ENCODE results near the gene ELMO1.

The ELMO1 gene

DNA sequence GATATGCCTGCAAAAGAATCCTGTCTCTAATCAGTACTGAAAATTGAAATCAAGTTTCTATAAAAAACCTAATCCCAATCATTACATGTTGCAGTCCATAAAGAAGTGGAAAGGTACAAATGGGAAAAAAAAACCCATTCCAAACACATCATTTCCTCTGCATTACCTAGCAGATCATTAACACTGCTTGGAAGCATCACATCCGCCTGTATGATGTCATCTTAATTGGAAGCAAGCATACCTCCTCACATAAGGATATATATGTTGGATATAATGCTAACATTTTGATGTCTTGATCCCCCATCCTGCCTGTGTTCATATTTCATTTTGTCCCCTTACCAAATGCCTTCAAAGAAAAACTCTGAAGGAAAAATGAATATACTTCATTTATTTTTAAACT lies 483.0 kb downstream of the ELMO1 start:
- DNase-seq, result no peak

DNA sequence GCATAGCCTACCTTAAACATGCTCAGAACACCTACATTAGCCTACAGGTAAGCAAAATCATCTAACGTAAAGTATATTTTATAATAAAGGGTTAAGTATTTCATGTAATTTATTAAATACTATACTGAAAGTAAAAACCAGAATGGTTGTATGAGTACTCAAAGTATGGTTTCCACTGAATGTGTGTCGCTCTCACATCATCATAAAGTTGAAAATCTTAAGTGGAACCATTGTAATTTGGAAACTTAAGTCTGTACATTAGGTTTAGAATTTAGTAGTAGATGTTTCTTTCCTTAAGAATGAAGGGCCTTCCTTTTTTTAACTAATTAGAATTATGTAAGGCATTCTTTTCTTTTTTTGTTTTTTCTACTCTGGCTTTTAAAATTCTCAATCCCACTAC lies 484.4 kb downstream of the ELMO1 start:
- DNase-seq, result no peak

DNA sequence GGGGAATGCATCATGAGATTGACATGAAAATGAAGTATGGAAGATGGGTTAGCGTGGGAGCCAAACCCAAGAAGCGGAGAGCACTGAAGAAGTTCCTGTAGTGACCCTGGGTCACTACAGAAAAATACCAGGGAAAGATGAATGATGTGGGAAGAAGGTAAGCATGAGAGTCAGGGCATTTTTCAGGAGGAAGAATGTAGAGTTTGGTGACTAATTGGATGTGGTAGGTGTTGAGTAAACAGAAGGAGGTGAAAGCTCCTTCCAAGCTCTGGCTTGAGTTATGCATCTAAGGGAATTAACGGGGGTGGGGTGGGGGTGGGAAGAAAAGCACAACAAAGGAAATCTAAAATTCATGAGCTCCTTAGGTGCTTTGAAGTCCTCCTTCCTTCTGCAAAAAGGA lies 486.3 kb downstream of the ELMO1 start:
- DNase-seq, result no peak

DNA sequence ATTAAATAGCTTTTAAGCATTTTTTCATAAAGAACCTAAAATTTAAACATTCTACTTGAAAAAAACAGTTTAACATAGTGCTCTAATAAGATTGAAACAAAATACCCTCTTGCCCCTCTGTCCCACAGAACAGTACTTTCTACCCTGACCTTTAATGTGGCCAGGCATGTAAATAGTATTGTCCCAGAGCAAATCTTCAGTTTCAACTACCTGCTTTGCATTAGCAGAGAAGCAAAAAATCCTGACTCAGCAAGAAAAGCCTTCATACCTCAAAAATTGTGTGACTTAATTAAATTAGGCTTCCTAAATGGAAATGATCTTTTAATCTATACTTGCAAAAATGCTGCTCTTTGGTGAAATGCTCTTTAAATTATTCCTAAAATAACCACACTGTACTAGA lies 487.0 kb downstream of the ELMO1 start:
- no peak for DNase-seq

DNA sequence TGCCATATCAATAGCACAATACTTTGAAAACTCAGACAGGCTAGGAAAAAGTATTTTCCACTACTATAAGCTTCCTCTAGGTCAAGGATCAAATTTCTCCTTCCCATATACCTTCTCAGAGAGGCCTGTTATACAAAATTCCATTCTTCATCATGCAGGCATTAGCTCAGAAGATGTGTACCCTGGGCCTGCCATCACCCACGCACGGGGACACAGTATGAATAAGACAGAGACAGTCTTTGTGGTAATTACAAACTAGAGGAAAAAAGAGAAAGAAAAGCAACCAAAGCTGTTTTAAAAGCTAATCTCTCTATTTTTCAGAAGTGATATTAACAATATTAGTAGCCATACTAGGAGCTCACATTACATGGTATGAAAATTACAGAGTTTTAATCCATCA lies 487.6 kb downstream of the ELMO1 start:
- no peak for DNase-seq

DNA sequence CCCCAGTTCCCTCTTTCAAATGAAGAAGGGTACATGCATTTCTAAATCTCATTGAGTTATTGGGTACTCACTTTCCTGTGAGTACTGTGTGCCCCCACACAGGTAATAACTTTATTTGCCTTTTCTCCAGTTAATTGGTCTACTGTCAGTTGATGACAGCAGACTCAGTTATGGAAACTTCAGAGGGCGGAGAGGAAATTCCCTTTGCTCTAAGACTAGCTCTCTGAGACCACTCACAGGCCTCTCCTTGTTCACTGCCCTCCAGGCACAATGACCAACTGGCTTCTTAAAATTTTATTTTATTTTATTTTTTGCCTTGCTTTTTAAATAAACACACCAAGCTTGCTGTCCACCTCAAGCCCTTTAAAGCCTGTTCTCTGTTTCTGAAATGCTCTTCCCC lies 488.6 kb downstream of the ELMO1 start:
- DNase-seq, result no peak

DNA sequence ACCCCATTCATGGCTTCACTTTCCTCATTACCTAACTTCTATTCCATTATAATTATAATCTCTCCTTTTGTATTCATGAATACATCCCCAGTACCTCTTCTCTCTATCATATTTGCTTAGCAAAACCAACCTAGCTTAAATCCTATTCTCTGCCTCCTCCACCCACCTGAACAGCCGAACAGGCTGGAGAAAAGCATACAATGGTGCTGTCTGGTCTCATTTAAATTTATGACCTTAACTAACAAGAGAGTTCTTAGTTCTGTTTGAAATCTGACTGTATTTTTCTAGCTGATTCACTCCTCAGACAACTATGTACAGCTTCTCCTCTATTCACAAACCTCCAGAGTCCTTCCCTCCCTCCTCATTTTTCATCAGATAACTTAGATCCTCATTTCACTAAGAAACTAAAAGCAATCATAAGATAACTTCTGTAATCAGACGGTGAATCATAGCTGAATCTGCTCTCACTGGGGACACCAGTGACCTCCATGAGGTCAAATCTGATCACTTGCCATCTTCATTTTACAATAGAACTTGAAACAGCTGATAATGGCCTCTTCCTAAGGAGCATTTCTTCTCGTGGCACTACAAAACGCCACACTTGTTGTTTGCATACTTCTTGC lies 490.4 kb downstream of the ELMO1 start:
- DNase-seq, result no peak

DNA sequence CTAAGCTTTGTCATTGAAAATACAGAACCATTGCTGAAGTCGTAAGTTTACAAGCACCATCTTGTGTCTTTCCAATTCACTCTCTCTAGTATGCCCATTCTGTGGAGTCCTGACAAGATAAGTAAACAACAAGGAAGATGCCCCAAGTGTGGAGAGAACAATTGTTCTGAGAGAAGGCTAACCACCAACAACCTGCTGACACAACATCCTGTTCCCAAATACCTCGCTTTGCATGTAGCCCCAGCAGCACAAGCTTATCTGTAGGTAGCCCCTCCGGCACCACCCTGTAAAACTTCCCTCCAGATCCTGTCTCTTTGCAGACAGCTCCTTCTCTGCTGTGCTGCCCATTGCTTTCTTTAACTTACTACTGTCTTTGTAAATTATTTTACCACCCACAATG lies 491.0 kb downstream of the ELMO1 start:
- no peak for DNase-seq

DNA sequence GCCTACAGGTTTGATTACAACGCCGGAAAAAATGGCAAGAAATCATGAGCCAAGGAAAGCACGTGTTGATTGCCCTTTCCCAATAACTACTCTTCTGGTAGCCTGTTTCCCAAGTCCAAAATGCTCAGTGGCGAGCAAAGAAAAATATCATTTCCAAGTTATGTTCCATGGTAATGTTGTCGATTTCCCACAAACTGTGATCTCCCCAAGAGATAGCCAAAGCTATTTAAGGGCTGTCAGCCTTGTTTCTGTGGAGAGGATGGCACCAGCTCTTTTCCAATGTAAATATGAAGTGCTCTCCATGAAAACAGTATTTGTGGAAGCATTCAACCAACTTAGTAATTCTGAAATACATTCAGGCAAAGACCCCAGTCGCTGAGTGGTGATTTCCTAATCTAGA lies 491.9 kb downstream of the ELMO1 start:
- no peak for DNase-seq

DNA sequence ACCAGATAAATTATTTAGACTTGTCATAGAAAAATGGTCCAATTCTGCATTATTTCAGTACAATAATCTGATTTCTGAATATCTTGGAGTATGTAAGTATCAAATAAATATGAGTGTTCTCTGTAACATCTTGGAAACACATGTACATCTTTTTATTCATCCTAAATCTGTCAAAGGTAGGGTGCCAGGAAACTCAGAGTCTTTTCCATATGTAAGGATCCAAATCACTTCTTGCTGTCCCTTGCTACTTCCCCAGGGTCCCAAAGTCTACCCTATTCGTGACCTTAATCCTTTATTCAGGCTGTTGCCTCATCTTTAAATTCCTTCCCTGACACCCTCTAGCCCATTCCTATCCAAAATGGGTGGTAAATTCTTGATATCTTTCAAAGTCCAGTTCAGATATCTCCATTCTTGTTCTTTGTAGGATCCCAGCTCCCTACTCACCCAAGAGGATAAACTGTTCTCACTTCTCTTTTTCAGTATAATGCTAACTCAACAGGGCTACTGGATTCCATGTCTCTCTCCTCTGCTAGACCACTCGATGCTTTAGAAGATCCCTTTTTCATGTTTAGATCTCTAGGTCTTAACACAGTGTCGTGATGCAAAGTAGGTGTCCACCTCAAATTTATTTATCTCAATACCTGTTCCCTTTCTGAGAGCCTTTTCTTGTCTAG lies 493.1 kb downstream of the ELMO1 start:
- no peak for DNase-seq

DNA sequence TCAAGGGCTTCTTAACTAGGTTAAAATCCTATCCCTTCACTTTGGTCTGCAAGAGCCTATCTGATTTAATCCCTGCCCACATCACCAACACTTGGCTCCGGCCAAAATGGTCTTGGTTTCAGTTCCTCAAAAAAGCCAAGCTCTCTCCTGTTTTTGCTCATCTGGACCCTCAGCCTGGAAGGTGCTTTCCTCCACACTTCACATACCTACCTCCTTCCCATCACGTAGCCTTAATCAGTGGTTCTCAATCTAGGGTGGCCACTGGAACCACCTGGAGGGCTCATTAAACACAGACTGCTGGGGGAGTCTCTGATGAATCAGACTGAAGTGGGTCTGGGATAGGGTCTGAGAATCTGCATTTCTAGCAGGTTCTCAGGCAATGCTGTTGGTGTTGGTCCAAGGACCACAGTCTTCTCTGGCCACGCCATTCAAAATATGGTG lies 497.4 kb downstream of the ELMO1 start:
- no peak for DNase-seq

DNA sequence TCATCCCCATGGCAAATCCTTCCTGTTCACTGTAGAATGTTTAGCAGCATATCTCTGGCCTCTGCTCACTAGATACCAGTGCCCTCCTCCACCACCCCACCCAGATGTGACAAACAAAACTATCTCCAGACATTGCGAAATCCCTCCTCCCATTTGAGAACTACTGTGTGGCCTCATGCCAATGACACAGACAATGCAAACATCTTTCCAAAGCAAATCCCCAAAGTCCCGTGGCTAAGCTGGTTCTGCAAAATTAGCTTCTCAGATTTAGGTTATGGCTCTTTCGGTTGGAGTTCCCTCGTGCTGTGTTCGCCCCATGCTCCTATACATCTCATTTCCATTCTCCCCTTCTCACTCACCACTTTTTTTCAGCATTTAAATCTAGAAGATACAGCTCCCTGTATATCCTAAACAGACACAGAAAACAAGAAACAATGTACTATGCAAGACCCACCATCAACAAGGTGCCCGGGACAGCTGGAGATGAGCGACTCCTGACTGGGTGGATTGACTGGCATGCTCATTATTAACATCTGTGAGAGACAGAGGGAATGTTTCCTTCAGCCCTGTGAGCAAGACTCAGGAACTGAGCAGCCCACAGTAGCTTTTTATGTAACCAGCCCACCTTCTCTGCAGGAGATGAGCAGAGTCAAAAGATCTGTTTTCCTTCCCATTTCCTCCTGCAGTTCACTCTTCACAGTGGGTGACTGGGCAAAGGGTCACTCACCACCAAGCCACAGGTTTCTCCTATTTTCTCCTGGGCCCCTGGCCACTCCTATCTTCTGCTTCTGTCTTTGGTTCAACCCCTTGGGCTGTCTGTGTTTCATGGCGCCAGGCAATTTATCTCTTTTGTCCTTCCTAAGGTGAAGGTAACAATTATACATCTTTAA lies 498.7 kb downstream of the ELMO1 start:
- DNase-seq, result no peak

DNA sequence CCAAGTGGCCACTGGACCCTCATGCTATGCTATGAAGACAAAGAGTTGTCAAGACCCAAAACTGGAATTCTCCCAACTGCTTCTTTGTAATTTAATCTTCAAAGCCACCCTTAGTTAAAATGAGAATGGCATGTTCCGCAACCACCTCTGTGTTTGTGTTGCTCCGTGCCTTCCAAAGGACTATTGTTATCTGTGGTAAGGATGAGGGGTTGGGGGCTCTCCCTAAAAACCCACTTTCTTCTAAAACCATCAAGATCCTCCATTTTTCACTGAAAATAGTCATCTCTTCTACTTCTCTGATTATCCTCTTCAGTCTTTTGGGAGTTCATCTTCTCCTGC lies 502.3 kb downstream of the ELMO1 start:
- DNase-seq, result no peak

DNA sequence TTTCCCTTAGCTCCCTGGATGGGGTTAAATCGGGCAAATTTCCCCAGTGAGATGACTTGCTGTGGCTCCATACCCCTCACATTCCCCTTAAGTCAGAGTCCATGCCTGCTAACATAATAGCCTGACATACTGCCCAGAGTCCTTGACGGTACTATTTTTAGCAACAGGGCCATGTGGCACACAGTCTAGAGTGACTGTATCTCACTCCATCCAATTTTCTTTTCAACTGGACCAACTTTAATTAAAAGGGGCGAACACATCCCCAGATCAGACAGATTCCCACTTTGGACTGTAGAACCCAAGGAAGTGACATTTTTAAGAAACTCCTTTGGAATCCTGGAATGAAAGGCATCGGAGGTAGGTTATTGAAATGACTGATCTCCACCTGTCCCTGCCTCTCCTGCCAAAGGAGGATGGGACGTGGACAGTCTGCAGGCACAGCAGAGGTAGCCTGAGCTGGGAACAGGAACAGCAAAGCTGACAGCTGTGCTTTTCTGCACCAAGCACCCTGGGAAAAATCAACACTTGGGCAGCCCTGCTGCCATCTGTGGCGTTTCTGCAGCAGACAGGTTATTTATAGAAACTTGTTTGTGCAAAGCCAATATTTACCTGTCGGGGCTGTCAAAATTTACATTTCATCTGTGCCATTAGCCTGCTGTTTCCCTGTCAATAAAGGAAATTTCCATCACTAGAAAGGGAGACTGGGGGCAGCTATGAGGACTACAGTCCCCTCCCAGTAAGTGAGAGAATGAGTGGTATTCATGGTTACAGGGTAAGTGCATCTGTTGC lies 502.9 kb downstream of the ELMO1 start:
- no peak for DNase-seq

DNA sequence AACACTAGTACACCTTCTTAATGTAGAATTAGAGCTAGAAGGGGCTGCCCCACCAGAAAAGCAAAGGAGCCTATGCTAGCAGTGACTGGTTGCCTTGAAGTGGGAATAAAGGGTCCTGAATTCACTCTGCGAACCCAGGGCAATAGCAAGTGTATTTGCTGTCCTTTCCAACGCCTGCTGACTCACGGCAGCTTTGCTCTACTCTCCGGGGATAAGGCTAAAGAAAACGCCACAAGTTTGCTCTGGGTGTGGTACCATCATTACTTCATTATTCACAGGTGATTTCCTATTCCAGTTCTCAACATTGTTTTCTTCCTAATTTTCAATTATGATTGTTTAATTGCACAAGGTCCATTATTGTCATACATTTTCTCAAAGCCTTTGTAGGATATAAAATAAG lies 503.8 kb downstream of the ELMO1 start:
- DNase-seq, result no peak

DNA sequence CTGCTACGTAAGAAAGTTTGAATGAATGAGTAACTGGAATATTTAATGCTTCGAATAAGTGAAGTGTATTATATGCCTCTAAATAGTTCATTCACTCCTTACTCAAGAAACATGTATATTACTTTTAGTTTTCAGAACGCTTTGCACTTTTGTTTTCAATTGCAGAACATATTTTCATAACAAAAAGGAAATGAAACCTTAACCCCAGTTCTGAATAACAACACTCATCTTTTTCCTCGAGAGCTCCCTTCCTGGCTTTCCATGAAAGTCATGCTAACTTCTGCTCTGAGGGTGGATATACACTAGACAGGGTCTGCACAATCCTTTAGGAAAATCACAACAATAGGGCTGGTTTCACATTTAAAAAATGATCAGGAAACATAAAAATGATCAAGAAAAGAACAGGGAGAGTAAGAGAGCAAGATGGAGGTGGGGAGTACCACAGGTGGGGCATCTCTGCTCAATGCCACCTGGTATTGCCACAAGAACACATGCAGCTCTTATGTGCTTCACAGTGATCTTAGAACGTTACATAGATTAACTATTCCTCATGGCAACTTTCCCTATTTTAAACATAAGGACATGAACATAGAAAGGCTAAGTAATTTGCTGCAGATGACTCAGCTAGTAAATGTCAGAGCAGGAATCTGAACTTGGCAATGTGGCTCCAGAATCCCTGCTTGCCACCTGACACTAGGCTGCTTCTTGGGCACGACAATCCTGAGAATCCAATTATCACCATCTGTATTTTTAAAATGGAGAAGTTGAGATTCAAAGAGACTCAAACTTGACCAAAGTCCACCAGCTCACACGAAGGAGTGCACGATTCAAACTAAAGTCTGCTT lies 504.9 kb downstream of the ELMO1 start:
- DNase-seq, result no peak

DNA sequence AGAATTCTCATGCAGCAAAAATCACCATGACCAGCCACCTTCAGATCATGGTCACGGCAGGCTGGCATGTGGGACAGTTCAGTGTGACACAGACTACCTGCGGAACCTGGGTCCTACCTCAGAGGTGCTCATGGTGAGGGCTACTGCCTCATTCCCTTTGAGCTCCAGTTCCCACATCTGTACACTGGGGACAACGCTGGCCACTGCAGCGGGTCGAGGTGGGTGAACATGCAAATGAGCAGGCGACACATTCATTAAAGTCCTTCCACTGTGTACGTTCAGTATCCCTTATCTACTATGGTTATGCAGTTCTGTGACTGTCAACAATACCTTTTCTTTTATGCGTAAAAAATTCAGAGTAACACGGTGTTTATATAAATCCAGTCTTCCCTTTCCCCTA lies 505.7 kb downstream of the ELMO1 start:
- no peak for DNase-seq

DNA sequence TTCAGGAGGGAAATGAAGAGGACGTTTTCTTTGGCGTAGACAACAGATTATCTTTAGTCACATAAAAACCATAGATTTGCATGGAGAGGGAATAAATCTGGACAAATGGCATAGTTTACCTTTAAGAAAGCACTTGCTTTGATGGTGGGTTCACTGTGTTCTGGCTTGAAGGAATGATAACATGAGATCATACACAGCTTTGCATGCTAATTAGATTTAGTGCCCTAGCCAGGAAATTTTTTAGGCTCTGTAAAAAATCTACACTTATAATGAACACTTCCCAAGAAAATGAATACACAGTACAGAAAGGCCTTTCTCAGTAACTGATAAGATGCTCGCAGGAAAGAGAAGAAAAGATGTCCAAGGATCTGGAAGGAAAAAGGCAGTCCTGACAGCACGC lies 506.1 kb downstream of the ELMO1 start:
- DNase-seq, result no peak

DNA sequence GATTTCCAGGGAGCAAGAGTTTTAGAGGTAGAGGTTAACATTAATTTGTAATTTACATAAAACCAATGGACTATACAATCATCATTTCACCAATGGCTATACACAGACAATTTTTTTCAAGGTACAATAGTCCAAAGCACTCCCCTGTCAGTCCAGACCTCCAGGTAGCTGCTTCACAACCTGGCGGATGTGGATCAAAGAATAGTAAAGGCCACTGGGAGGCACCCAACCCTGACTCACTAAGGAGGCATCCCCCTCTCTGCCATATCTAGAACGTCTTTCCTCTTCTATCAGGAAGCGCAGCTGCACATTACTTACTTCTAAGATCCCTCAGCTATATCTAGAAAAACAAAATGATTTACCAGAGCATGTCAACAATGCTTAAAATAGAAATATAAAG lies 506.6 kb downstream of the ELMO1 start:
- DNase-seq, result no peak

DNA sequence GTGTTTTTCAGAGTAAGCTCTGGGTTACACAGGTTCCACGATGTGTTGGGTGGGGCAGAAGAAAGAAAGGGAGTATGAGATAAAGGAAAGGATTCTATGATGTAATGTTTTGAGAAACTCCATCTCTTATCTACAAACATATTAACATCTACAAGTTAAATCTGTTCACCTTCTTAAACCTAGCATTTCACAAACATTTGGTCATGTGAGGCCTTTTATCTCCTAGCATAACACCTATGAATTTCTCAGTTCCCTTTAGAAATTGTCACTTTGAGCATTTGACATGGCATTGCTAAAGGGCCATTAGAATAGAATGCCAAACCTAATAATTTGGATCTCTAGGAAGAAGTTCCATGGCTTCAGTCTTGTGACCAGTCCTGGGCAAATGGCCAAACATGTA lies 507.3 kb downstream of the ELMO1 start:
- no peak for DNase-seq

DNA sequence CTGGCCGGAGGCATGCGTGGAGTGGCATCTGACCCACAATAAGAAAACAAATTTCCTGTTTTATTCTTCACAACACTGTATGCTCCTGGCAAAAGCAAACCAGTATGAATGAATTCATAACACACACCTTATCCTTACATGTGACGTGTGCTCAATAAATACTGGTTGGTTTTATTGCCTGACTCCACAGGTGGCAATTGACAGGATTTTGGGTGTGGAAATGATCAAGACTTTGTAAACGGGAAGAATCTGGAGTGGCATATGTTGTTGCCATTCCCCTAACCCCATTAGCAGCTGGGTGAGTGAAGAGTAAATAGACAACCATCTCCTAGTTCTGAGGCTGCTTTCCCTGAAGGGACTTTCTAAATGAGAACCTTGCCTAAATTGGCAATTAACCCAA lies 508.8 kb downstream of the ELMO1 start:
- no peak for DNase-seq

All from T-helper 9 cell (primary cell).